WTC11 (cell line): Measurements from ENCODE around the gene NRN1. TPM values are rescaled to one million over a fixed set of nuclear protein-coding genes. Genes with fewer than 3 reads are reported as not detected.

Source experiments
- ATAC-seq: fragments of 200-7000 bp; cut with Tn5 transposase; 2 replicates; pipeline ENCODE4 v1.10.0; 2021; ENCODE audit warnings: mild to moderate bottlenecking, moderate library complexity
- CTCF ChIA-PET: fragments of 300-600 bp; sonication (Branson Sonifier 250); formaldehyde crosslinking; loops from one replicate; lab custom pipeline; 2021; ENCODE audit warnings: antibody characterized with exemption; lab: Charles Lee
- POLR2A ChIA-PET: fragments of 350-600 bp; sonication (Branson Sonifier 250); formaldehyde crosslinking; loops from one replicate; lab custom pipeline; 2021; ENCODE audit warnings: antibody characterized with exemption; lab: Charles Lee
- DNase-seq: peaks from one replicate; pipeline ENCODE4 v3.0.0; 2021; ENCODE audit warnings: low spot score
- H3K27ac Mint-ChIP-seq: 2 replicates; pipeline ENCODE4 v1.8.0; 2021; ENCODE audit warnings: mixed read lengths
- H3K27me3 Mint-ChIP-seq: 2 replicates; pipeline ENCODE4 v1.8.0; 2021; ENCODE audit warnings: low read depth, mild to moderate bottlenecking, moderate library complexity, mixed read lengths
- H3K36me3 Mint-ChIP-seq: 2 replicates; pipeline ENCODE4 v1.8.0; 2021; ENCODE audit warnings: mixed read lengths
- H3K4me1 Mint-ChIP-seq: 2 replicates; pipeline ENCODE4 v1.8.0; 2022; ENCODE audit warnings: mixed read lengths
- H3K4me3 Mint-ChIP-seq: 2 replicates; pipeline ENCODE4 v1.8.0; 2021; ENCODE audit warnings: mild to moderate bottlenecking, moderate library complexity, mixed read lengths
- H3K9me3 Mint-ChIP-seq: 2 replicates; pipeline ENCODE4 v1.8.0; 2021; ENCODE audit warnings: mixed read lengths
- ATF1 ChIP-seq: sonication (generic); formaldehyde crosslinking; IDR thresholded peaks from 2 replicates; pipeline ENCODE4 v1.8.1; 2023; ENCODE audit warnings: mild to moderate bottlenecking, moderate library complexity, missing genetic modification reagents
- ATF3 ChIP-seq: sonication (generic); formaldehyde crosslinking; conservative IDR thresholded peaks from 2 replicates; pipeline ENCODE4 v1.8.1; 2022; ENCODE audit warnings: mild to moderate bottlenecking, missing genetic modification reagents
- CBFB ChIP-seq: sonication (generic); formaldehyde crosslinking; IDR thresholded peaks from 2 replicates; pipeline ENCODE4 v1.8.1; 2022; ENCODE audit warnings: mild to moderate bottlenecking, low read depth, missing genetic modification reagents
- CDX4 ChIP-seq: fragments of 250-450 bp; sonication (Bioruptor Pico); IDR thresholded peaks from 2 replicates; pipeline ENCODE4 v1.9.0; 2021; ENCODE audit warnings: moderate library complexity, mild to moderate bottlenecking, inconsistent platforms, borderline replicate concordance
- E2F5 ChIP-seq: sonication (generic); formaldehyde crosslinking; IDR thresholded peaks from 2 replicates; pipeline ENCODE4 v1.8.1; 2022; ENCODE audit warnings: mild to moderate bottlenecking, moderate library complexity, missing genetic modification reagents
- ELF4 ChIP-seq: sonication (generic); formaldehyde crosslinking; IDR thresholded peaks from 2 replicates; pipeline ENCODE4 v1.8.1; 2022; ENCODE audit warnings: low read depth, mild to moderate bottlenecking, moderate library complexity, missing genetic modification reagents
- ESRRA ChIP-seq: sonication (generic); formaldehyde crosslinking; IDR thresholded peaks from 2 replicates; pipeline ENCODE4 v1.8.1; 2022; ENCODE audit warnings: mild to moderate bottlenecking, missing genetic modification reagents, borderline replicate concordance
- FOXJ3 ChIP-seq: sonication (generic); formaldehyde crosslinking; IDR thresholded peaks from 2 replicates; pipeline ENCODE4 v1.9.0; 2021; ENCODE audit warnings: missing genetic modification reagents, mild to moderate bottlenecking, borderline replicate concordance
- FOXP1 ChIP-seq: sonication (generic); formaldehyde crosslinking; IDR thresholded peaks from 2 replicates; pipeline ENCODE4 v1.8.0; 2022; ENCODE audit warnings: missing genetic modification reagents, mild to moderate bottlenecking, moderate library complexity, borderline replicate concordance
- FOXP4 ChIP-seq: sonication (generic); formaldehyde crosslinking; IDR thresholded peaks from 2 replicates; pipeline ENCODE4 v1.8.0; 2022; ENCODE audit warnings: mild to moderate bottlenecking, missing genetic modification reagents
- IRF1 ChIP-seq: sonication (generic); formaldehyde crosslinking; IDR thresholded peaks from 2 replicates; pipeline ENCODE4 v1.8.0; 2023; ENCODE audit warnings: missing genetic modification reagents
- IRF2 ChIP-seq: sonication (generic); formaldehyde crosslinking; IDR thresholded peaks from 2 replicates; pipeline ENCODE4 v1.8.0; 2022; ENCODE audit warnings: low read depth, missing genetic modification reagents, borderline replicate concordance
- JUN ChIP-seq: sonication (generic); formaldehyde crosslinking; IDR thresholded peaks from 2 replicates; pipeline ENCODE4 v1.8.0; 2023; ENCODE audit warnings: mild to moderate bottlenecking, missing genetic modification reagents
- NFATC4 ChIP-seq: fragments of 250-450 bp; sonication (Bioruptor Pico); IDR thresholded peaks from 2 replicates; pipeline ENCODE4 v1.9.0; 2021; ENCODE audit warnings: mild to moderate bottlenecking
- NR2C2 ChIP-seq: sonication (generic); formaldehyde crosslinking; IDR thresholded peaks from 2 replicates; pipeline ENCODE4 v1.8.0; 2022; ENCODE audit warnings: mild to moderate bottlenecking, missing genetic modification reagents
- OVOL2 ChIP-seq: fragments of 250-450 bp; sonication (Bioruptor Pico); IDR thresholded peaks from 2 replicates; pipeline ENCODE4 v1.9.0; 2021; ENCODE audit warnings: mild to moderate bottlenecking, borderline replicate concordance
- SMAD4 ChIP-seq: sonication (generic); formaldehyde crosslinking; IDR thresholded peaks from 2 replicates; pipeline ENCODE4 v1.8.0; 2022; ENCODE audit warnings: mild to moderate bottlenecking, missing genetic modification reagents
- SOX15 ChIP-seq: fragments of 250-450 bp; sonication (Bioruptor Pico); IDR thresholded peaks from 2 replicates; pipeline ENCODE4 v1.9.0; 2021; ENCODE audit warnings: mild to moderate bottlenecking
- STAT6 ChIP-seq: sonication (generic); formaldehyde crosslinking; conservative IDR thresholded peaks from 2 replicates; pipeline ENCODE4 v1.8.1; 2023; ENCODE audit warnings: mild to moderate bottlenecking, low read depth, missing genetic modification reagents, moderate library complexity
- TP53 ChIP-seq: sonication (generic); formaldehyde crosslinking; IDR thresholded peaks from 2 replicates; pipeline ENCODE4 v1.8.1; 2023; ENCODE audit warnings: mild to moderate bottlenecking, missing genetic modification reagents
- USF1 ChIP-seq: sonication (generic); formaldehyde crosslinking; IDR thresholded peaks from 2 replicates; pipeline ENCODE4 v1.8.0; 2022; ENCODE audit warnings: mild to moderate bottlenecking, missing genetic modification reagents
- ZBTB21 ChIP-seq: sonication (generic); formaldehyde crosslinking; IDR thresholded peaks from 2 replicates; pipeline ENCODE4 v1.8.1; 2023; ENCODE audit warnings: mild to moderate bottlenecking, missing genetic modification reagents, borderline replicate concordance
- ZBTB43 ChIP-seq: sonication (generic); formaldehyde crosslinking; IDR thresholded peaks from 2 replicates; pipeline ENCODE4 v1.8.1; 2023; ENCODE audit warnings: mild to moderate bottlenecking, missing genetic modification reagents
- ZNF138 ChIP-seq: sonication (generic); formaldehyde crosslinking; conservative IDR thresholded peaks from 2 replicates; pipeline ENCODE4 v1.8.1; 2022; ENCODE audit warnings: mild to moderate bottlenecking, moderate library complexity, missing genetic modification reagents
- ZNF416 ChIP-seq: fragments of 250-450 bp; sonication (Bioruptor Pico); IDR thresholded peaks from 2 replicates; pipeline ENCODE4 v1.9.0; 2021; ENCODE audit warnings: mild to moderate bottlenecking, inconsistent platforms
- ZNF512 ChIP-seq: sonication (generic); formaldehyde crosslinking; IDR thresholded peaks from 2 replicates; pipeline ENCODE4 v1.8.1; 2022; ENCODE audit warnings: missing genetic modification reagents, borderline replicate concordance
- total RNA-seq: library from RNA; stranded (reverse); gene quantifications from 3 replicates; pipeline ENCODE4 v1.2.3, GENCODE V29; 2021

Gene NRN1
- total RNA-seq, 1 experiment from 2014 or later, result 0.66 TPM

- H3K9me3 Mint-ChIP-seq, result no peaks in the 10 kb centered on the region
- H3K36me3 Mint-ChIP-seq, result no peaks in the 10 kb centered on the region
- TF ChIP-seq CDX4 (no peak), FOXJ3 (CRISPR knock-in tag) (no peak), CBFB (CRISPR knock-in tag) (no peak), ZBTB21 (CRISPR knock-in tag) (no peak), FOXP1 (CRISPR knock-in tag) (no peak), ATF3 (no peak), ELF4 (no peak), SOX15 (CRISPR knock-in tag) (no peak), IRF2 (CRISPR knock-in tag) (no peak), USF1 (CRISPR knock-in tag) (no peak), ZNF512 (CRISPR knock-in tag) (no peak), ATF1 (CRISPR knock-in tag) (no peak), ZBTB43 (no peak), ZNF138 (CRISPR knock-in tag) (no peak), FOXP4 (no peak)
- TF ChIP-seq, all 79 proteins: peak for 0
- ChIA-PET CTCF (no interaction called here), POLR2A (no interaction called here)
- Mint-ChIP-seq H3K27ac (no peak overlapping the region), H3K4me3 (no peak overlapping the region), H3K27me3 (peaks cover 83% of the 10 kb centered on the region), H3K4me1 (peaks cover 37% of the 10 kb centered on the region)
- DNase-seq (no peak), ATAC-seq (no peak)
Measured at GRCh38 chr6:5990786-5991185, 15.9 kb downstream of the NRN1 start.

- Mint-ChIP-seq H3K27ac (no peak overlapping the region), H3K9me3 (no peaks in the 10 kb centered on the region), H3K4me3 (no peak overlapping the region), H3K36me3 (no peaks in the 10 kb centered on the region), H3K27me3 (peaks cover 74% of the 10 kb centered on the region), H3K4me1 (peaks cover 22% of the 10 kb centered on the region)
- ATAC-seq, result no peak
- CTCF ChIA-PET, result no interaction called here
- DNase-seq, result no peak
- POLR2A ChIA-PET, result no interaction called here
- TF ChIP-seq OVOL2 (CRISPR knock-in tag), result no peak
- TF ChIP-seq TP53, result no peak
- no peak for TF ChIP-seq E2F5 (CRISPR knock-in tag)
- no peak for TF ChIP-seq STAT6 (CRISPR knock-in tag)
- no peak for TF ChIP-seq NFATC4 (CRISPR knock-in tag)
- no peak for TF ChIP-seq JUN
- TF ChIP-seq NR2C2 (CRISPR knock-in tag), result no peak
- no peak for TF ChIP-seq FOXP1 (CRISPR knock-in tag)
- no peak for TF ChIP-seq SMAD4 (CRISPR knock-in tag)
- no peak for TF ChIP-seq ZNF416 (CRISPR knock-in tag)
- no peak for TF ChIP-seq ATF1 (CRISPR knock-in tag)
- no peak for TF ChIP-seq IRF1 (CRISPR knock-in tag)
- no peak for TF ChIP-seq ESRRA (CRISPR knock-in tag)
Measured at GRCh38 chr6:5989141-5989723, 17.5 kb downstream of the NRN1 start.
